Anterior cingulate cortex (tissue), 58 donors: Measurements from ENCODE around the gene SELENOK.
"Not testable (repeated sequence)": the region's sequence is repeated elsewhere in the genome, so short reads cannot be mapped to it uniquely, and the experiment has no call there.

ENCODE experiments used
- DNase-seq, 58 donors: peaks; one replicate each; lab custom pipeline; 2025; lab: John Stamatoyannopoulos, UW

Gene SELENOK

GRCh38 chr3:53891497-53892285 lies at the start of gene SELENOK:
TSS of gene SELENOK (minus strand) at chr3:53891859.
- DNase-seq, result peak; percentile 91 to 100 (median 99)

- DNase-seq, result no peak
Observed at GRCh38 chr3:53941184-53941583, 49.5 kb upstream of the SELENOK start.

GRCh38 chr3:53940623-53941022 lies 49.0 kb upstream of the SELENOK start:
- no peak for DNase-seq

GRCh38 chr3:53939813-53940212 lies 48.2 kb upstream of the SELENOK start:
- DNase-seq, result no peak

- DNase-seq, result no peak
Observed at GRCh38 chr3:53939086-53939582, 47.5 kb upstream of the SELENOK start.

GRCh38 chr3:53938645-53939044 lies 47.0 kb upstream of the SELENOK start:
- DNase-seq, result peak in 22 of 58 donors; percentile 0 to 39 (median 8)

- DNase-seq, result no peak
Observed at GRCh38 chr3:53936347-53936746, 44.7 kb upstream of the SELENOK start.

- DNase-seq, result no peak
Observed at GRCh38 chr3:53935283-53935901, 43.7 kb upstream of the SELENOK start.

- not testable (repeated sequence) for DNase-seq
Observed at GRCh38 chr3:53927208-53927872, 35.7 kb upstream of the SELENOK start.

- DNase-seq, result no peak
Observed at GRCh38 chr3:53921296-53921695, 29.6 kb upstream of the SELENOK start.

GRCh38 chr3:53919741-53920140 lies 28.1 kb upstream of the SELENOK start:
- DNase-seq, result no peak

- no peak for DNase-seq
Observed at GRCh38 chr3:53913401-53913800, 21.7 kb upstream of the SELENOK start.

GRCh38 chr3:53902711-53903110 lies 11.1 kb upstream of the SELENOK start:
- no peak for DNase-seq

- no peak for DNase-seq
Observed at GRCh38 chr3:53902067-53902466, 10.4 kb upstream of the SELENOK start.

- no peak for DNase-seq
Observed at GRCh38 chr3:53900666-53901331, 9.1 kb upstream of the SELENOK start.

GRCh38 chr3:53899750-53900149 lies 8.1 kb upstream of the SELENOK start:
- no peak for DNase-seq

- no peak for DNase-seq
Observed at GRCh38 chr3:53892286-53892637, 603 bp upstream of the SELENOK start.

- DNase-seq, result peak in 7 of 58 donors; percentile 8 to 42 (median 16)
Observed at GRCh38 chr3:53890726-53891475, 758 bp downstream of the SELENOK start.

GRCh38 chr3:53888232-53888631 lies 3.4 kb downstream of the SELENOK start:
- DNase-seq, result no peak

GRCh38 chr3:53887446-53887845 lies 4.2 kb downstream of the SELENOK start:
- DNase-seq, result no peak
